Psoas muscle (tissue), 8 donors: ENCODE measurements around the gene DNAJC15. TPM values are rescaled to one million over a fixed set of nuclear protein-coding genes. Genes with fewer than 3 reads are reported as not detected.

Experiments
- ATAC-seq, 4 donors: fragments of 200-7000 bp; cut with Tn5 transposase; one replicate each; pipeline ENCODE4 v1.9.1; 2020; ENCODE audit warnings: moderate library complexity in 3 of 4, mild to moderate bottlenecking in 2 of 4
- DNase-seq, 2 donors: peaks; one replicate each; pipeline ENCODE4 v3.0.0-alpha.2; 2020
- H3K27ac ChIP-seq: fragments of 200-600 bp; one replicate; pipeline ENCODE4 v1.8.0; 2022
- H3K27me3 ChIP-seq, 3 donors: fragments of 200-600 bp in 1 of 3; one replicate each; pipeline versions ENCODE4 v1.6.1 to v1.8.0; 2013 to 2022; ENCODE audit warnings: low read length in 2 of 3, mild to moderate bottlenecking in 2 of 3, moderate library complexity in 1 of 3; ENCODE audit not compliant: insufficient read depth in 3 of 3
- H3K36me3 ChIP-seq, 2 donors: fragments of 200-600 bp in 1 of 2; one replicate each; pipeline versions ENCODE4 v1.6.1 to v1.8.0; 2013 to 2022; ENCODE audit warnings: low read depth in 1 of 2, mild to moderate bottlenecking in 1 of 2, moderate library complexity in 1 of 2; ENCODE audit not compliant: insufficient read depth in 1 of 2
- H3K4me1 ChIP-seq: fragments of 200-600 bp; one replicate; pipeline ENCODE4 v1.8.0; 2022
- H3K4me3 ChIP-seq: fragments of 200-600 bp; one replicate; pipeline ENCODE4 v1.8.0; 2022; ENCODE audit warnings: mild to moderate bottlenecking
- H3K9me3 ChIP-seq: fragments of 200-600 bp; one replicate; pipeline ENCODE4 v1.8.0; 2022
- WGBS, 3 donors: extraction: QIAGEN DNeasy Blood & Tissue Kit; methylation state at CpG; one replicate each; pipeline versions ENCODE4 v1.1.6 to v1.1.7; 2013; 5-methylcytosine and 5-hydroxymethylcytosine counted together
- intact Hi-C, 2 donors: fragments of 100-400 bp; cut with DNase I; formaldehyde crosslinking; loops; one replicate each; pipeline versions ENCODE4 v1.11.0 to v1.14.2; 2022
- polyA plus RNA-seq, 3 donors: library from polyadenylated mRNA; stranded (reverse); fragments of 200-250 nt; gene quantifications; one replicate each; pipeline ENCODE4 v1.2.3, GENCODE V29; 2013
- total RNA-seq, 4 donors: library from RNA; stranded (reverse); fragmentation: NEBNext Ultra II Directional in 2 of 4; extraction: Animal tissue kit (Norgen Biotek cat#: 25700) in 2 of 4; gene quantifications; one replicate each; pipeline versions ENCODE4 v1.2.1 to v1.2.4, GENCODE V29; 2021 to 2023
- TF ChIP-seq, protein P1 (sequence below): fragments of 200-600 bp; IDR thresholded peaks from one replicate; pipeline ENCODE4 v1.8.0; 2022; ENCODE audit warnings: antibody characterized with exemption
- donor health status: healthy with polysubstance abuse.
- donor health status: DM: no; HTN: no; CAD: no; lungs with moderate emphysema.
- donor health status: Bipolar disorder and iron deficiency.
- donor health status: healthy.
- donor health status: DM: yes; HTN: yes; CAD: no.
- donor health status: DM: no; HTN: no; CAD: no.
- donor health status: DM: no; HTN: no; CAD: no.
- donor health status: DM: yes; HTN: yes; CAD: no.

The DNAJC15 gene
- total and polyA plus RNA-seq, 7 donors = 9.4 to 22.4 (median 13.6) TPM

DNA sequence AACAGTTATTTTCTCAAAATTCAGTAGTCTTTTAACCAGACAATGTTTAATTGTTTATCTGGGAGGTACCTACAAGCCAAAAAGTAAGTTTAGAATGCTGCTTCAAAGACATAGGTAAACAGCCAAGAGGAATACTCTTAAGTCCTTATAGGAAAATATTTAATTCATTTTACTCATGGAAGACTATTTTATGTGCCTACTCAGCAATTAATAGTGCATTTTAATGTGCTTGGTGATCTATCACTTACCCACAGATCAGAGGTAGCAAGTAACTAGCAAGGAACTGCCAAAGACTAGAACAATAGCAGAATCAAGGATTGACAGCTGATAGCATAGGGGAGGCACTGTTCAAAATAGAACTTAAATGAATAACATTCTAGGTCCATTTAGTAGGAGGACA lies 60.4 kb downstream of the DNAJC15 start:
- no peaks in the 10 kb centered on the region for H3K36me3 ChIP-seq
- intact Hi-C loops = loop anchor here (10.0 kb wide), 2 partner anchors 721 to 791 kb away; partner anchors contain the start of genes CCDC122 (in 1 of the 2) and LACC1 (in 1 of the 2)
- no peak overlapping the region for H3K27ac ChIP-seq
- TF ChIP-seq, protein P1, sequence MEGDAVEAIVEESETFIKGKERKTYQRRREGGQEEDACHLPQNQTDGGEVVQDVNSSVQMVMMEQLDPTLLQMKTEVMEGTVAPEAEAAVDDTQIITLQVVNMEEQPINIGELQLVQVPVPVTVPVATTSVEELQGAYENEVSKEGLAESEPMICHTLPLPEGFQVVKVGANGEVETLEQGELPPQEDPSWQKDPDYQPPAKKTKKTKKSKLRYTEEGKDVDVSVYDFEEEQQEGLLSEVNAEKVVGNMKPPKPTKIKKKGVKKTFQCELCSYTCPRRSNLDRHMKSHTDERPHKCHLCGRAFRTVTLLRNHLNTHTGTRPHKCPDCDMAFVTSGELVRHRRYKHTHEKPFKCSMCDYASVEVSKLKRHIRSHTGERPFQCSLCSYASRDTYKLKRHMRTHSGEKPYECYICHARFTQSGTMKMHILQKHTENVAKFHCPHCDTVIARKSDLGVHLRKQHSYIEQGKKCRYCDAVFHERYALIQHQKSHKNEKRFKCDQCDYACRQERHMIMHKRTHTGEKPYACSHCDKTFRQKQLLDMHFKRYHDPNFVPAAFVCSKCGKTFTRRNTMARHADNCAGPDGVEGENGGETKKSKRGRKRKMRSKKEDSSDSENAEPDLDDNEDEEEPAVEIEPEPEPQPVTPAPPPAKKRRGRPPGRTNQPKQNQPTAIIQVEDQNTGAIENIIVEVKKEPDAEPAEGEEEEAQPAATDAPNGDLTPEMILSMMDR = no peak
- peaks cover 3% of the 10 kb centered on the region for H3K4me1 ChIP-seq
- ATAC-seq (no peak), DNase-seq (no peak)
- no peak overlapping the region for H3K4me3 ChIP-seq
- no peaks in the 10 kb centered on the region for H3K9me3 ChIP-seq
- no peaks in the 10 kb centered on the region for H3K27me3 ChIP-seq

DNA sequence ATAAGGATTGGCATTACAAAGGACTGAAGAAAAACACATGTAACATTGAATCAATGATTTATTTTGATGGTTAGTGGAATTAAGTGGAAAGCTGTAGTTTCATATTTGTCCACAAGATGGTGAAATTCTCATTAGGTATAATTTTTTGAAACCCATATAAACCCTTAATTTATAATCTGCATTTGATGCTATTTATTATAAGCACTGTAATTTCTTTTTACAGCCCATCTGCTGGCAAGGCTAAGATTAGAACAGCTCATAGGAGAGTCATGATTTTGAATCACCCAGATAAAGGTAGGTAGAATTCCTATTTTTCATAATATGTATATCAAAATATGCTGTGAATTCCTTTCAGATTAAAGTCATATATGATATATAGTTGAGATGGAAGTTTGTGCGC lies 62.2 kb downstream of the DNAJC15 start:
- DNase-seq (no peak), ATAC-seq (no peak)
- Histone ChIP-seq H3K4me1 (peaks cover 3% of the 10 kb centered on the region), H3K36me3 (no peaks in the 10 kb centered on the region), H3K27ac (no peak overlapping the region), H3K4me3 (no peak overlapping the region), H3K9me3 (no peaks in the 10 kb centered on the region), H3K27me3 (no peaks in the 10 kb centered on the region)
- TF ChIP-seq, protein P1 = peak; percentile 73
- WGBS, 3 donors = 93 to 98% (median 96%) methylated on average over 1 of the region's 1 CpG
- intact Hi-C loops = loop anchor here (5.0 to 10.0 kb wide), 3 partner anchors 719 to 789 kb away; partner anchors contain the start of genes CCDC122 (in 1 of the 2) and LACC1 (in 1 of the 2)

GRCh38 chr13:43086181-43086580 lies 62.8 kb downstream of the DNAJC15 start:
- Histone ChIP-seq H3K4me3 (no peak overlapping the region), H3K27me3 (no peaks in the 10 kb centered on the region), H3K9me3 (no peaks in the 10 kb centered on the region), H3K36me3 (no peaks in the 10 kb centered on the region), H3K4me1 (peaks cover 3% of the 10 kb centered on the region), H3K27ac (no peak overlapping the region)
- TF ChIP-seq, protein P1 = no peak
- no peak for DNase-seq
- ATAC-seq = no peak
- intact Hi-C loops = loop anchor here (5.0 to 10.0 kb wide), 3 partner anchors 719 to 789 kb away; partner anchors contain the start of genes CCDC122 (in 1 of the 2) and LACC1 (in 1 of the 2)

DNA sequence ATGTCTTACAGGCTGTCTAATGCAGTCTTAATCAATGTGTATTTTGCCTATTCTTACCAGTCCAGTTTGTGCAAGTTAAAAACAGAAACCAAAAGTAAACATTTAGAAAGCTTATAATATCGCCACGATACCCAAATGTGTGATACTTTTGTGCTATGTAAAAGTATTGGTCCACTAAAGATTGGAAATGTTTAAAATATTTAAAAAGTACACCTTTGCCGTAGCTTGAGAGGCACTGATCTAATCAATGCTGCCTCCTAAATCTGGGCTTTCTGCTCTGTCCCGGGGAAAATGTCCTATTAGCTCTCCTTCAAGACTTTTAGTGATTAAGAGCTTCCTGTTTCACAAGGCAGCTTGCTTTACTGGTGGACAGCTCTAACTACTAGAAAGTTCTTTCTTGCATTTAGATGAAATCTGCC lies 64.7 kb downstream of the DNAJC15 start:
- Histone ChIP-seq H3K27me3 (no peaks in the 10 kb centered on the region), H3K9me3 (no peaks in the 10 kb centered on the region), H3K4me1 (peaks cover 3% of the 10 kb centered on the region), H3K36me3 (no peaks in the 10 kb centered on the region), H3K4me3 (peak overlapping the region; percentile 52), H3K27ac (no peak overlapping the region)
- WGBS, 3 donors = 40 to 54% (median 46%) methylated on average over 4 of the region's 4 CpGs
- intact Hi-C loops = loop anchor here (5.0 to 10.0 kb wide), 3 partner anchors 717 to 787 kb away; partner anchors contain the start of genes CCDC122 (in 1 of the 2) and LACC1 (in 1 of the 2)
- ATAC-seq = no peak
- TF ChIP-seq, protein P1 = no peak
- DNase-seq = no peak
